ENCODE data around the gene MAD1L1.

DNA sequence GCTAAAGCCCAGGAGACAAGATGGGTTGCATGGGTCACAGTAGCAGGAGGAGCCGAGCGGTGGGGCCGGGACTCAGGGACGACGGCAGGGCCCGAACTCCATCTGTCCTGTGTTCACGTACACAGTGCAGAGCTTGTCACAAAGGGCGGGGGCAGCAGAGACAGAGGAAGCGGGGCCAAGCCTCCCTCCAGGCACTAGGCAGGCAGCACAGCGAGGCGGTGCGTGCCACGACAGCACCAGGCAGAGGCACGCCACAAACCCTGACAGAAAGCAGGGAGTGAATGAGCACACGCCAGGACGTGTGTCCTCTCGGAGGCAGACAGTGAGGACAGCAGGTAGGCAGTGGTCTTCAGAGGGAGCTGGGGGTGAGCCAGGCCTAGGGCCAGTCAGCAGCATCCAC lies 177.8 kb downstream of the MAD1L1 start:
- TF ChIP-seq, protein P1, sequence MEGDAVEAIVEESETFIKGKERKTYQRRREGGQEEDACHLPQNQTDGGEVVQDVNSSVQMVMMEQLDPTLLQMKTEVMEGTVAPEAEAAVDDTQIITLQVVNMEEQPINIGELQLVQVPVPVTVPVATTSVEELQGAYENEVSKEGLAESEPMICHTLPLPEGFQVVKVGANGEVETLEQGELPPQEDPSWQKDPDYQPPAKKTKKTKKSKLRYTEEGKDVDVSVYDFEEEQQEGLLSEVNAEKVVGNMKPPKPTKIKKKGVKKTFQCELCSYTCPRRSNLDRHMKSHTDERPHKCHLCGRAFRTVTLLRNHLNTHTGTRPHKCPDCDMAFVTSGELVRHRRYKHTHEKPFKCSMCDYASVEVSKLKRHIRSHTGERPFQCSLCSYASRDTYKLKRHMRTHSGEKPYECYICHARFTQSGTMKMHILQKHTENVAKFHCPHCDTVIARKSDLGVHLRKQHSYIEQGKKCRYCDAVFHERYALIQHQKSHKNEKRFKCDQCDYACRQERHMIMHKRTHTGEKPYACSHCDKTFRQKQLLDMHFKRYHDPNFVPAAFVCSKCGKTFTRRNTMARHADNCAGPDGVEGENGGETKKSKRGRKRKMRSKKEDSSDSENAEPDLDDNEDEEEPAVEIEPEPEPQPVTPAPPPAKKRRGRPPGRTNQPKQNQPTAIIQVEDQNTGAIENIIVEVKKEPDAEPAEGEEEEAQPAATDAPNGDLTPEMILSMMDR (conservative IDR thresholded peaks at IDR 0.05; ENCODE audit: low read length) = no peak
- TF ChIP-seq EZH2phosphoT487 (IDR thresholded peaks at IDR 0.05; ENCODE audit: borderline replicate concordance, low read depth, low read length) = no peak

Measured in OCI-LY7 (cell line).